GM19043 (cell line): Measurements from ENCODE around the gene PHF21A.

ENCODE experiments used
- ATAC-seq: cut with Tn5 transposase; IDR thresholded peaks from one replicate; pipeline ENCODE4 v1.9.1; 2021; ENCODE audit warnings: low read depth; ENCODE audit not compliant: unreplicated experiment

PHF21A gene

DNA sequence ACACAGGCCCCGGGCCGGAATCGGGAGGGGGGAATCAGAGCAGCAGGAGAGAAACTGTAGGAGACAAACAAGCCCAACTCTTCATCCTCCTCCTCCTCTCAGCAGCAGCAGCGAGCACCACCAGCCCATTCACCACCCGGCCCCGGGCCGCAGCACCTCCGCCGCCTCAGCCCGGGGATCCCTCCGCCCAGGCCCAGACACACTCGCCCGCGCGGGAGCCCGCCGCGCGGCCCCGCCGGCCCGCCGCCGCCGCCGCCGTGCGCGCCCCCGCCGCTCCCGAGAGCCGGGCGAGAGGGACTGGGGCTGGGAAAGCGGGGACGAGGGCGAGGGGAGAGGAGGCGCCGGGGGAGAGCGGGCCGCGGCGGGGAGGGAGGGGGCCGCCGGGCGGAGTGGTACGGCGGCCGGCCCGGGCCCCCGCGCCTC is at the start of gene PHF21A:
Gene PHF21A (minus strand): TSS at position 154 of the 423 bp plus-strand sequence. CDS start 37,235 bp downstream, outside the sequence.
- ATAC-seq, result peak; percentile 55

- no peak for ATAC-seq
Measured at GRCh38 chr11:46170797-46171196, 49.5 kb upstream of the PHF21A start.

DNA sequence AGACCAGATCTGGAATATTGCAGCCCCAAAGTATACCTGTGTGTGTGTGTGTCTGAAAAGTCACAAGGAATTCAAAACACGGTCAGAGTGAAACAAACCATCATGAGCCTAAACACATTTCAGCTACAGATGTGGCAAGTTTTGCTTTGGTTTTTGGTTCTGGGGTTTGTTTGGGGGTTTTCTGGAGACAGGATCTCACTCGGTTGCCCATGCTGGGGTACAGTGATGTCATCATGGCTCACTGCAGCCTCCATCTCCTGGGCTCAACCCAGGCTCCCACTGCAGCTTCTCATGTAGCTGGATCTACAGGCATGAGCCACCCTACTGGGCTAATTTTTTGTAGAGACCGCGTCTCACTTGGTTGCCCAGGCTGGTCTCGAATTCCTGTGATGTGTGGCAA is 41.4 kb upstream of the PHF21A start:
- ATAC-seq, result no peak

DNA sequence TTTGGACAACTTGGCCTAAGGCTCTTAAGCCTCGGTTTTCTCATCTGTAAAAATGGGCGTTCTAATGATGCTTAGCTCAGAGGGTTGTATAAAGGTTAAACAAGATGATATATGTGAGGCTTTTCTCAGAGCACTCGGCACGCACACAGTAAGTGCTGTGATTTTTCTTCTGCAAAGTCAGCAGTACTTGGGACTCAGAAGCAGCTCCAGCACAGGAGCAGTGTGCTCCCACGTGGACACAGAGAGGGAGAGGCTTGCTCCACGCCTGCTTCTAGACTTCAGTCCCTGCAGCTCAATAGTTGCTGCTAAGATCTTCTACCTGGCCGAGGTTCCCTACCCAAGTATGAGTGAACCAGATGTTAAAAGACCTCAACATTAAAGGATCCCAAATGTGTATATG is 39.9 kb upstream of the PHF21A start:
- ATAC-seq, result no peak

DNA sequence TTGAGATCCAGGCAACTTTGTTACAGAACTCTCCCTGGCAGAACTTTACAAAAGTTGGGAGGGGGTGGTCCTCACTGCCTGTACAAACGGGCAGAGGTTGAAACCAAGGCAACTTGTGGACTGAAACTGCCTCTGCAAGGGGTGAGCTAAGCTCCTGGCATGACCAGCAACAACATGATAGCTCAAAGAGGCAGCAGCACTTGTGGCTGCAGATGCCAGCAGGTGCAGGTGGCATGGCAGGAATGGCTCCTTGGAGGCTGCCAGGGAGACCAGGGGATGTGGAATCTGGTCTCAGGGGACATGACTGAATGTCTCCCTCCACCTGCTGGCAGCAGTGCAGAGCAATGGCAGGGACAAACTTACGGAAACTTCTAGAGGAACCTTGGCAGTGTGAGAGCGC is 38.8 kb upstream of the PHF21A start:
- ATAC-seq, result no peak

DNA sequence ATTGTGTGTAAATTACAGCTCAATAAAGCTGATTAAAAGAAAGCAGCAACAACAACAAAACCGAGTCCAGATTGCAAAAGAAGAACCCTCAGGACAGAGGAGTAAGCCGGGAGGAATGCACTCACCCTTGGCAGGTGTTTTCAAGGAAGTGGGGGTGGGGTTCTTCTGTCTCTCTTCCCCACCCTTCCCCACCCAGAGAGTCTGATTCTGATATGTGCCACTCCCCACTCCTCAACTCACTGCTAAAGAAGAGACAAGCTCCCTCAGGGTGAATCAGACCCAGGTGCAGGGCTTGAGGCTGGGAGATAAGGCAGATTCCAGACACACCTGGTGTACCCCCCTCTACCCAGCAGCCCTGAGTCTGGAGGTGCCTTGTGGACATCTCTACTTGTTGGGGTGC is 38.4 kb upstream of the PHF21A start:
- no peak for ATAC-seq

GRCh38 chr11:46149826-46150225 is 28.6 kb upstream of the PHF21A start:
- ATAC-seq, result no peak

DNA sequence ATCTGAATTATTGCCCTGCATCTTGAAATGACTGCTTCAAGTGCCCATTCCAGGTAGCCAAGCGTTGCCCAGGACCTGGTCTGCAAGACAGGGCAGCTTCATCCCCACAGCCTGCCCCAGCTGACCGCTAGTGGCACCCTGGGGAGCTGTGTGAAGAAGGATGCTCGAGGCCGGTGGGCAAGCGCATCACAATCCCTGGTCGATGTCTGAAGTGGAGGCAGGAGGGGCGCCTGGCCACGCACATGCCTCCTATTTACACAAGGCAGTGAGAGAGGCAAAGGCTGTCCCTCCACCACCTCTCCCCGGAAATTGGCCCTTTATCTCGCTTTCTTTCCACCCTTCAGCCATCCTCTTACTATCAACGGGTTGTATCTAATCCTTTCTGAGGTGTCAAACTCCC is 28.1 kb upstream of the PHF21A start:
- ATAC-seq, result no peak

DNA sequence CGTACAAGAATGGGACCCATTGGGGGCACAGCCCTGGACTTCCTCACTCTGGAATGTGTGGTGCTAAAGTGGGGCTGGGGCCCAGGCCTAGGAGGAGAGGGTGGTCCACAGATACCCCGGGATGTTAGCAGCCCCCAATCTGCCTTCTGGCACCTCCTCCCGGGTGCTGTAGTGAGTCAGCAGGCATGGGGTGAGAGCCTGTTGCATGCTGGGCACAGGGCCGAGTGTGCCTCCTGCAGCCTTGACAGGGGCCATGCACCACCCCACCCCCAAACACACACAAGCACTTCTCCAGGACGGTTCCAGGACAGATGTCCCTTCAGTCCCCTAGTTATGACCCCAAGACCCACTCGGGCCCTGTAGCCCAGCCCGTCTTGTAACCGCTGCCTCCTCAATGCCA is 23.5 kb upstream of the PHF21A start:
- ATAC-seq, result no peak

GRCh38 chr11:46143049-46143806 is 22.0 kb upstream of the PHF21A start:
- ATAC-seq, result no peak

DNA sequence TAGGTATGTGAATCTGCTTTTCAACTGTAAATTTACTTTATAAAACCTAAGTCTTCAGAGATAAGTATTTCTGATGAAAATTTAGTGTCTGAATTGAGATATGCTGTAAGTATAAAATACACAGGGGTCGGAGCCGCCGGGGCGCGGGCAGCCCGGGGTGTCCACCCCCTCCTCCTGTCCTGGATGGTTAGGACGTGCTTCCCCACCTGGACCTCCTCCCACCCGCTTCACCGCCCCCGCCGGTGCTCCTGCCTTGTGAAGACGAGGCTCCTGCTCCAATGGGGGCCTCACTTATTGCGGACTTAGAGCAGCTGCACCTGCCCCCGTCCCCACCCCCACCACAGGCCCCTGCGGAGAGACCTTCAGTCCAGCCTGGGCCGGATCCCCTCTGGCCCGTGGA is 21.3 kb upstream of the PHF21A start:
- no peak for ATAC-seq

- no peak for ATAC-seq
Measured at GRCh38 chr11:46141597-46141996, 20.3 kb upstream of the PHF21A start.

GRCh38 chr11:46134540-46134939 is 13.3 kb upstream of the PHF21A start:
- no peak for ATAC-seq

DNA sequence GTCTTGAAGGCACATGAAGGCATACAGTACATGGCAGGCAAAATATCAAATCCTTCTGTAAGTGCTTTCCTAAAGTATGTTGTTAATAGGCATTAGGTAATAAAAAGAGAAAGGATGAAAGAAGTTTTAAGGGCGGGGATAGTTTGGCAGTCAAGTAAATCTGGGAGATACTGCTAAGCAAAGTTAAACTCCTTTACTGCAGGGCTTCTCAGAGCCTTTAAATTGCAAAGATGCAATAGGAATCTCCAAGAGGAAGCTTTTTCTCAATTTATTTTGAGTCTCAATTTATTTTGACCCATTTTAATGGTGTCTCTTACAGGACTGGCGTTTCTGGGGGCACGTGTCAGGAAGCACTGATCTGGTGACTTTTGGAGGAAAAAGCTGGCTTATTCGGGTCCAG is 12.8 kb upstream of the PHF21A start:
- no peak for ATAC-seq

DNA sequence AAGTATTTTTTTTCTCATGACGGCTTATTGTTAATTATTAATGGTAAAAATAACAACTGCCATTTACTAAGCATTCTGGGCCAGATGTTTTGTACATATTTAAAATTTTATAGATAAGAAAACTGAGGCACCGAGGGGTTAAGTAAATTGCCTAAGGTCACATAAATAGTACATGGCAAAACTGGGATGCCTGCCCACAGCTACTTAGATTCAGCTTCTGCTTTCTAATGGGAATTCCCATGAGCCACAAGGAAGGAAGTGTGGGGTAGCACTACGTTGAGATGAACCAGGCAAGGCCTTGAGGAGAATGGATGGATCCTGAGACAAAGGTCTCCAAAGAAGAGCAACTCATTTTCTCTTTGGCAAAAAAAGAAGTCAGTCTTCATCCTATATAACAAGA is 11.9 kb upstream of the PHF21A start:
- no peak for ATAC-seq

GRCh38 chr11:46130286-46130940 is 9.2 kb upstream of the PHF21A start:
- no peak for ATAC-seq

DNA sequence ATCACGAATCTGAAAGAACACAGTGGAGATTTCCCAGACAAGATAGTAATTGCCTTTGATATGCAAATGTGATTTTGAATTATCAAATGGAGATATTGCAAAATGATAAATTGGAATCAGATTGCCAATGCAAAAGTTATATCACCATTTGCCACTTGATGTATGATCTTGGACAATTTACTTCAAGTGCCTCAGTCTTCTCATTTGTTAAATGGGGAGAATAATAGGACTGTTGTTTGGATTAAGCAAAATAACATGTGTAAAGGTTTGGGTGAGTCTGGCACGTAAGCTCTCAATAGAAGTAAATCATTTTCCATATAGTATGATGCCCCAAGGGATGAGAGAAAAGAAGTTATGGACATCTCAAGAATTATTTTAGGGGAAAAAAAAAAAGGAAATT is 7.9 kb upstream of the PHF21A start:
- no peak for ATAC-seq

DNA sequence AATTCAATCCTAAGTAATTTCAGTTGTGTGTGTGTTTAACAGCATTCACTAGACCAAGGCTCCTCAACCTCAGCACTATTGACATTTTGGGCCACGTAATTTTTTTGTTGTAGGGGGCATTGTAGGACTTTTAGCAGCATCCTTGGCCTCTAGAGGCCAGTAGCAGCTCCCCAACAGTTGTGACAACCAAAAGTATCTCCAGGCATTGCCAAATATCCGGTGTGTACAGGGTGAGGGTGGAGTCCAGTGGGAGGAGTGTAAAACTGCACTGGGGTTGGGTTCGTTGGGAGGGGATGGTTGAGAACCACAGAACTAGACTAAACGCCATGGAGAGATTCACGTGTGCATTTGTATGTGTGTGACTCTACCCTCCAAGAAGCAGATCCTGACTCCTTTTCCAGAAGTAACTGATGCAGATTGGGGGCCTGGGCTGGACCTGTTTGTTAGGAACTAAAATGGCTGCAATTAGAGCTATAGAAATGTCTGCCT is 5.9 kb upstream of the PHF21A start:
- peak; percentile 68 for ATAC-seq

- ATAC-seq, result no peak
Measured at GRCh38 chr11:46125284-46125683, 4.0 kb upstream of the PHF21A start.

- no peak for ATAC-seq
Measured at GRCh38 chr11:46122945-46123715, 1.9 kb upstream of the PHF21A start.

DNA sequence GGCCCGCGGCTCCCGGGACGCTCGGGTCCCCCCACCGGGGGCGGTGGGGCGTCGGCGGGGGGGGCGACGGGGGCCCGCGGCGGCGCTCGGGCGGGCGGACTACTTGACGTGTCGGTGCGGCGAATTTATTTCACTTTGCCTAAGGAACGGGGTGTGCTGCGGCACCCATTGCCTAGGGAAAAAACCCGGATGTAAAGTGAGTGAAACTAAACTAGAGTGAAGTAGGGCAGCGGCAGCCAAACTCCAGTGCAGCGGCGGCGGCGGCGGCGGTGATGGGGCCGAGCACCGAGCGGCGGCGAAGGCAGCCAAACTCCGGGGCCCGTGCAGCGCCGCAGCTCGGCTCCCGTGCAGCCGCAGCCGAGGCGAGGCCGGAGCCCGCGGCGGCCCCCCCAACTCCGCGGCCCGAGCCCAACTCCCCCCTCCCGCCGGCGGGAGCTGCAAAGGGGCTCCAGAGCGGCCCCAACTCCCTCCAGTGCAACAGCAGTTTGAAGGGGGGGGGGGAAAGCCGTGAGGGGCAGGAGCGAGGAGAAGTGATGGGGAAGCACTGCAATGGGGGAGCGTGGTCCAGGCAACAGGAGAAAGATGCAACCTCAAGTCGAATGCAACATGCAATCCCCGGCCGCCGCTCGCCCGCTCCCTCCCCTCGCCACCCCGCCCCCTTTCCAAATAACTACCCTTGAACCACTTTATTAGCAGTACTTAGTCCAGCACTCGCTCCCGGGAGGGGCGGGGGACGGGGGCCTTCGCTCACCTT is 647 bp upstream of the PHF21A start:
- peak; percentile 30 for ATAC-seq
